Hepatic stellate cell (primary cell): ENCODE data around the gene SLC20A1.
"Not testable (repeated sequence)": the region's sequence is repeated elsewhere in the genome, so short reads cannot be mapped to it uniquely, and the experiment has no call there.

Source experiments
- DNase-seq: peaks from one replicate; pipeline ENCODE4 v3.0.0; 2011; ENCODE audit warnings: low spot score

Gene SLC20A1

DNA sequence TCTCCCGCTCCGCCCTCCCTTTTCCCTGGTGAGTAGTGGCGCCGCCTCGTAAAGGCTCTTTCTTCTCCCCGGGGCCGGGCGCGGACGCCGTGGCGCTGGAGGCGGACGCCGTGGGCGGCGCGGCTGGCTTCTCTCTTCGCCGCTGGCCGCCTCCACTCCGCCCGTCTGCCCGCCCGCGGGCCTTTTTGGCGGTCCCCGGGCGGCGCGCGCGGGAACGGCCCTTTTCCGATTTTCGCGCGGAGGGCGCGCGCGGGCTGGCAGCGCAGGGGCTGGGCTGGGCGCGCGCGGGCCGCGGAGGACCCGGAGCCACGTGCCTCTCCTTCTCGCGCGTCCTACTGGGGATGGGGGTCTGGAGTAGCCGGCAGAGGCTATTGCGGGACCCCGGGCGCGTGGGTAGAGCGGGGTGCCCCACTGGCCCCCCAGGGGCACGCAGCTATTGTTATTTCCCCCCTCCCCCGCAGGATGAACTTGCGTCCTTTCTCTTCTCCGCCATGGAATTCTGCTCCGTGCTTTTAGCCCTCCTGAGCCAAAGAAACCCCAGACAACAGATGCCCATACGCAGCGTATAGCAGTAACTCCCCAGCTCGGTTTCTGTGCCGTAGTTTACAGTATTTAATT, 472 bp downstream of the SLC20A1 start:
- peak; percentile 34 for DNase-seq

DNA sequence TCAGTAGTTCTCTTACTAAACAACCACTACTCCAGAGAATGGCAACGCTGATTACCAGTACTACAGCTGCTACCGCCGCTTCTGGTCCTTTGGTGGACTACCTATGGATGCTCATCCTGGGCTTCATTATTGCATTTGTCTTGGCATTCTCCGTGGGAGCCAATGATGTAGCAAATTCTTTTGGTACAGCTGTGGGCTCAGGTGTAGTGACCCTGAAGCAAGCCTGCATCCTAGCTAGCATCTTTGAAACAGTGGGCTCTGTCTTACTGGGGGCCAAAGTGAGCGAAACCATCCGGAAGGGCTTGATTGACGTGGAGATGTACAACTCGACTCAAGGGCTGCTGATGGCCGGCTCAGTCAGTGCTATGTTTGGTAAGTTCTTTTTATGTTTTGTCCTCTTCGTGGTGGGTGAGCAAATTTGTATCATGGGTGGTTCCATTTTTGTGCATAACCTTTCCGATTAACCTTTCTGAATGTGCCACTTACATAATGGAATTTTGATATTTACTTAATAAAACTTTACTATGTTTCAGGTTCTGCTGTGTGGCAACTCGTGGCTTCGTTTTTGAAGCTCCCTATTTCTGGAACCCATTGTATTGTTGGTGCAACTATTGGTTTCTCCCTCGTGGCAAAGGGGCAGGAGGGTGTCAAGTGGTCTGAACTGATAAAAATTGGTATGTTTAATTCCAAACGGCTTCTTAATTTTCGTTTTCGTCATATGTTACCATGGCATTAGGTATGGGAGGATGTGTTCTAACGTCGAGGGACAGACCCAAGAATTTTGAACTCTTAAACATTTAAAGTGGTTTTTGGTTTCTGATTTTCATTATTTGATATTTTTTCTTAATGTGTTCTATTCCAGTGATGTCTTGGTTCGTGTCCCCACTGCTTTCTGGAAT, 1.3 kb downstream of the SLC20A1 start:
- no peak for DNase-seq

DNA sequence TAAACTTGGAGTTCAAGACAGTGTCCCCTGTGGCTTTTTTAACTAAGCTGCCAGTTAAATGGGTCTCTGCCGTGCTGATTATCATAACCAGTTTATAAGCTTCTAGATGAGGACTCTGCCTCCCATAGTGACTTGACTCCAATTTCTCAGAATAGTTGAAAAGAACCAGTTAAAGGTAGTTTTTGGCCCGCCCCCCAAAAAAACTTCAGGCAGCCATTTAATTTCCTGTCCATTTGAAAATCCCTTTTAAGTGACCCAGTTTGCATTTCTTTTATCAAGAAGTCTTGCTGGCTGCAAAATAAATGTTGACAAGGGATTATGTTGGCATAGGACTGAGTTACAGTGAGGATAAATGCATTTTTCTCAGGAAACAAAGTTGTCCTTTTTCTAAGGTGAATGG, 2.3 kb downstream of the SLC20A1 start:
- no peak for DNase-seq

DNA sequence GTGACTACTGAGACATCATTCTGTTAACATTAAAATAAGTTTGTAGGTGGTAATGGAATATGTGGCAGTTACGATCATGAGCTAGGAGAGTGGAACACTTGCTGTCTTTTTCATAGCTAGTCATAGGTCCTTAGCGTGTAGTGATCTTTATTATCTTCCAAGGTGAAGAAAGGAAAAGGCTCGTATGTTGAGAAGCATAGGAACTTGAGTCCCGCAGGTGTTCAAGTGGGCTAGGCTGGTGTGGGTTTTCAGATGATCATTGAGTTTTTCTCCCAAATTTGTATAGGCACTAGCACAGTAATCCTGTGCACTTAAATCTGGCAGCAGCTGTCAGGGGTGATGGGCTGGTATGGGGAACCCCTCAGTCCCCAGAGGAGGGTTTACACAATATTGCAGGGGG, 10.9 kb downstream of the SLC20A1 start:
- no peak for DNase-seq

DNA sequence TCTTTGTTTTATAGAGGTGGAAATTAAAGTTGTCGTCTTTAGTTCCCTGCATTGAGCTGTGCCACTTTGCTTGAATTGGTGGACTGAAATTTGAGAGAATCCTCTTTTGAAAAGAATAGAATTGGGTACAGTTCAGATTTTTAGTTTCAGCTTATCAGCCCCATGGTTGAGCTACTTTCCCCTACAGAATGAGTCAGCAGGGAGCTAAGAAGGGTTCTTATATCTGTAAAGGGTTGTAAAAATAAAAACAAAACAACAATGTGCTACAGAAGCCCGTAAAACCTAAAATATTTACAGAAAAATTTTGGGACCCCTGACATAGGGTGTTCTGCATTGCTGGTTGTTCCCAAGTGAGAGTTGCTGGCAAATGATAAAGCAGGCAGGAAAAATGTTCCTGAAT, 12.6 kb downstream of the SLC20A1 start:
- no peak for DNase-seq

DNA sequence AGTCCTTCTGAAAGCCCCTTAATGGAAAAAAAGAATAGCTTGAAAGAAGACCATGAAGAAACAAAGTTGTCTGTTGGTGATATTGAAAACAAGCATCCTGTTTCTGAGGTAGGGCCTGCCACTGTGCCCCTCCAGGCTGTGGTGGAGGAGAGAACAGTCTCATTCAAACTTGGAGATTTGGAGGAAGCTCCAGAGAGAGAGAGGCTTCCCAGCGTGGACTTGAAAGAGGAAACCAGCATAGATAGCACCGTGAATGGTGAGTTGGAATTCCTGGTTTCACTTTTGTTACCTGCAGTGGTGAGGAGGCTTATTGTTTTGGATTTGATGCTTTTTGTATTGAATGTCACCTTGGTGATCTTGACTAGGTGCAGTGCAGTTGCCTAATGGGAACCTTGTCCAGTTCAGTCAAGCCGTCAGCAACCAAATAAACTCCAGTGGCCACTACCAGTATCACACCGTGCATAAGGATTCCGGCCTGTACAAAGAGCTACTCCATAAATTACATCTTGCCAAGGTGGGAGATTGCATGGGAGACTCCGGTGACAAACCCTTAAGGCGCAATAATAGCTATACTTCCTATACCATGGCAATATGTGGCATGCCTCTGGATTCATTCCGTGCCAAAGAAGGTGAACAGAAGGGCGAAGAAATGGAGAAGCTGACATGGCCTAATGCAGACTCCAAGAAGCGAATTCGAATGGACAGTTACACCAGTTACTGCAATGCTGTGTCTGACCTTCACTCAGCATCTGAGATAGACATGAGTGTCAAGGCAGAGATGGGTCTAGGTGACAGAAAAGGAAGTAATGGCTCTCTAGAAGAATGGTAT, 13.3 kb downstream of the SLC20A1 start:
- no peak for DNase-seq

DNA sequence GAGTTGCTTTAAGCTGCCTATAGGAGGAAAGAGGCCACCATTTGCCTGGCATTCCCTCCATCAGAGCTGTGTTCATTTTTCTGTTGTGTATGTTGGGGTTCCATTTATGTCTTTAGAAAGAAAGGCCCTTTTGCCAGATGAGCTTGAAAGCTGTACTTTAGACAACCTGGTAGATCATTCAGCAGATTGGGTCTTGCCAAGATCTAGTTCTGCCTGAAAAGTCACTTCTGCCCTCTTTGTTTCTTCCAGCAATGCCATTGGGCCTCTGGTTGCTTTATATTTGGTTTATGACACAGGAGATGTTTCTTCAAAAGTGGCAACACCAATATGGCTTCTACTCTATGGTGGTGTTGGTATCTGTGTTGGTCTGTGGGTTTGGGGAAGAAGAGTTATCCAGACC, 14.4 kb downstream of the SLC20A1 start:
- DNase-seq = no peak

DNA sequence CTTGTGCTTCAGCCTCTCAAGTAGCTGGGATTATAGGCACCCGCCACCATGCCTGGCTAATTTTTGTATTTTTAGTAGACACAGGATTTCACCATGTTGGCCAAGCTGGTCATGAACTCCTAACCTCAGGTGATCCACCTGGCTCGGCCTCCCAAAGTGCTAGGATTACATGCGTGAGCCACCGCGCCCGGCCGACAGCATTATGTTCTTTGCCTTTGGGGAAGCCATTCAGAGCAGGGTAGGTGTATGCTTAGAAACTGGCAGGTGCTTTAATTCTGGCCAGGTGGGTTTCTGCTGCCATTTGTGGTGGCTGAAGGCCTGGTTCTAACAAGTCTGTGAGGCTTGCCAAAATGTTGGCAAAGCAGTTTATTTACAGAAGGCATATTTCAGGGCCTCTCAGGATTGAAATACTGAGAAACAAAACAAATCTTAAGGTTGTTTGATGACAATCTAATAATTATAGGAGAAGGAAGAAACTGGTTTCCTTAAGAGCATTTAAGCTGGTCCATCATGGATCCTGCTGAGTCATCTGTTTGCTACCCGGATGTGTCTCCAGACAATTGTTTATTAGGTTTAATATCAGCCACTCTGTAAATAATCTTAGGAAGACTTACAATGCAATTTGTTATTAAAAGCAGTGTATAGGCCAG, 16.0 kb downstream of the SLC20A1 start:
- no peak for DNase-seq

DNA sequence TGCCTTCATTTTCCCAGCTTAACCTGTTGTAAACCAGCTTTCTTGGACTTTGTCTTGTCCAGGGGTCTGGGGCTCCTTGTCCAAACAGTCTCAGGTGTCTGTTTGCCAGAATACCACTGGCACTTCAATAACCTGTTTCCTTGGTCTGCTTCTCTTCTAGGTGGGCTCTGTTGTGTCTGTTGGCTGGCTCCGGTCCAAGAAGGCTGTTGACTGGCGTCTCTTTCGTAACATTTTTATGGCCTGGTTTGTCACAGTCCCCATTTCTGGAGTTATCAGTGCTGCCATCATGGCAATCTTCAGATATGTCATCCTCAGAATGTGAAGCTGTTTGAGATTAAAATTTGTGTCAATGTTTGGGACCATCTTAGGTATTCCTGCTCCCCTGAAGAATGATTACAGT, 17.0 kb downstream of the SLC20A1 start:
- DNase-seq = no peak

DNA sequence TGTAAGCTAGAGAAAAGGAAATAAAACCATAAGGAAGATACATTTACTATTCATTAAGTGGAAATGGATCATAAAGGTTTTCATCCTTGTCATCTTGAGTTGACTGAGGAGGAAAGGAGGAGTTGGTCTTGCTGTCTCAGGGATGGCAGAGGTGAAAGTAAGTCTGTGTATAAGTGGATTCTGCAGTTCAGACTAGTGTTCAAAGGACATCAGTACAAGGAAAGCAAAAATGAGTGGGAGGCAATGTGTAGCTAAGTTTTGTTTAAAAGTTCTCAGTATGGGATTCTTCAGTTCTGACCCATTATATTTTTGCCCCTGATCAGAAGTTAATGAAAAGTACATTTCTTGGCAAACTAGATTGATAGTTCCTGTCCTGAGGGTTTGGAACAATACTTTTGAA, 18.9 kb downstream of the SLC20A1 start:
- no peak for DNase-seq

DNA sequence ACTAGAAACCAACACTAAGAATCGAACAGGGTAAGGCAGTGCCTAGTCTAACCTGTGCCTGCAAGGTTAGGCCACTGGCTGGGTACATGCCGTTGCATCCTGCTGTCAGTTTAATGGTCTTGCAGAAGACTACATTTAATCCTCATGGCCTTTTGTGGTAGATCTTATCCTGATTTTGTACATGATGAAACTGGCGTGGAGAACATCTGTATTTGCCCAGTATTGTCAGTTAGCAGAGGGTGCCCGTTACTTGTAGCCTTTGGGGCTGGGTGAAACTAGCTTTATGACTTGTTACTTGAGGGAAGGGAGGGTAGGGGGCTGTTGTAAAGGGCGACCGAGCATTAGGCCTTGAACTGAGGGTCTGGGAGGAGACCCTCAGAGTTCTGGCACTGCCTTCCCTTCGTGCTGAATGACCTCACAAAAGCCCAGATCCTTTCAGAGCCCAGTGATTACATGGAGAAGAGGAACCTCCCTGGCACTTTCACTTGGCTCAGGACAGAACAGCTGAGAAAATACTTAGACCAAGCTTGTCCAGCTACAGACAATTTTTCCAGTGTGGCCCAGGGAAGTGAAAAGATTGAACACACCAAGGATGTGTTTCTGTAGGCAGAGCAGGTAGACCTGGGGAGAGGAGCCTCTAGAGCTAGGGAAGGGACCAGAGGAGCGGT, 19.5 kb downstream of the SLC20A1 start:
- no peak for DNase-seq

DNA sequence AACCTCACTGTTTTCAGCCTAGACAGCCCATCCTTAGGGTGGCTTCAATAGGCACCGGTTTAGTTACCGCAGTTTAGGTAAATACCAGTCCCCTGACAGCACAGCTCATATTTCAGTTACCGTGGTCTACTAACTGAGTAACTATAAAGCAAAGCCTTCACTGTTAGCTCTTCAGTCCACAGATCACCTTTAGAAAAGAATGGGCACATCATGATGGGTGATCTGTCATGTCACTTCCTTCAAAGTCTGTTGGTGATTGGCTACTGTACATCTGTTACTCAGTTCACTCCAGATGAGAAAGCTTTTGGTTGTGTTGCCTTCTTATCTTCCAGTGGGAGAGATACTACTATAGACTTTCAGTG, 21.0 kb downstream of the SLC20A1 start:
- no peak for DNase-seq

DNA sequence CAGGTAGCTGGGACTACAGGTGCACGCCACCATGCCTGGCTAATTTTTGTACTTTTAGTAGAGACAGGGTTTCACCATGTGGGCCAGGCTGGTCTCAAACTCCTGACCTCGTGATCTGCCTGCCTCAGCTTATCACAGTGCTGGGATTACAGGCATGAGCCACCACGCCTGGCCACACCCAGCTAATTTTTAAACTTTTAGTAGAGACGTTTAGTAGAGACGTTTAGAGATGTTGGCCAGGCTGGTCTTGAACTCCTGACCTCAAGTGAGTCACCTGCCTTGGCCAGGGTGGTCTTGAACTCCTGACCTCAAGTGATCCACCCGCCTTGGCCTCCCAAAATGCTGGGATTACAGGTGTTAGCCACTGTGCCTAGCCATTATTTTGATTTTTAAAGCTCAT, 21.8 kb downstream of the SLC20A1 start:
- DNase-seq = not testable (repeated sequence)

DNA sequence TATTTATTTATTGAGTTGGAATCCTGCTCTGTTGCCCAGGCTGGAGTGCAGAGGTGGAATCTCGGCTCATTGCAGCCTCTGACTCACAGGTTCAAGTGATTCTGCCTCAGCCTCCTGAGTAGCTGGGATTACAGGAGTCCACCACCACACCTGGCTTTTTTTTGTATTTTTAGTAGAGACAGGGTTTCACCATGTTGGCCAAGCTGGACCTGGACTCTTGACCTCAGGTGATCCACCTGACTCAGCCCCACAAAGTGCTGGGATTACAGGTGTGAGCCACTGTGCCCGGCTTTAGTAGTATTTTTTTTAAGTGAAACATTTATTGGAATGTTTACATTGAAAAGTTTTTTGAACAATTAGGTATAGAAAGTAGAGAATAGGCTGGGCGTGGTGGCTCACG, 23.9 kb downstream of the SLC20A1 start:
- DNase-seq = no peak

DNA sequence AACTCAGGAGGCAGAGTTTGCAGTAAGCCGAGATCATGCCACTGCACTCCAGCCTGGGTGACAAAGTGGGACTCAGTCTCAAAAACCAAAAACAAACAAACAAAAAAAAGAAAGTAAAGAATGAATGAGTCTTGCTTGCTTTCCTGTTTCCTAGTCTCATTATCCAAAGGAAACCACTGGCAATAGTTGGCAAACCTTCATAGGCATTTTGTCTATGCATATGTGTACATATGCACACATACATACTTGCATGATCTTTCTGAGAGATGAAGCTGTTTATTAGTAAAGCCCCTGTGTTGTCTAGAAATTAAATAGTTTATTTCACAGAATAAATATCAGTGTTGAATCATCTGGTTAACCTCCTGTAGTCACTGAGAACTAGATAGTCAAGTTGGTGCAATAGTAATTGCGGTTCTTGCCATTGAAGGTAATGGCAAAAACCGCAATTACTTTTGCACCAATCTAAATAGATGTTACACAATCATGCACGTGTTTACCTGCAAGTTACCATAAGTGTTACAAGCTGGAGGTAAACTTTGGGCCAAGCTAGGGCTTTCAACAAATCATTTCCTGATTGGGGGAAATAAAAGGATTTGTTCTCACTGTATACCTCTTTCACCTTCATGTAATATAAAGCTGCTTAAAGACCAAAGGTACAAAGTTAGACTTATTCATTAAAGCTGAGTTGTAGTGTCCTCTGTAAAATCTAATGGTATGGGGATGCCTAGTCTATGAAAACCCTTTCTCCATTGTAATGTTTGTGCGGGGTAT, 24.7 kb downstream of the SLC20A1 start:
- no peak for DNase-seq

DNA sequence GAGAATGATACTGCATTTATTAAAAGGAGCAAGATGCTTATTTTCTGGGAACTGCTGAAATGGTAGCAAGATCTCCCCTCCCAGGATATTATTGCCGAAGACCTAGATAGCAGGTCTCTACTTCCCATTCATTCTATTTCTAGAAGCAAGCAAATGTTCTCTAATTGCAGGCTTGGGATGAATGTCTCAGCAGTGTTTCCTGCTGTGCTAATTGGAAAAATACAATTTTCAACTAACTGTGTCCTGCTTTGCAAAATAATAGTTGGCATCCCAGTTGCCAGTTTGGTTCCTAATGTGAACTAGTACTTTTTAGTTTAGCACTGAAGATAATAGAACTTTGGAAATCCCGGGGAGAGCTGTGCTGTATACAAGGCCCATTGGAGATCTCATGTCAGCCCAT, 26.1 kb downstream of the SLC20A1 start:
- DNase-seq = no peak

DNA sequence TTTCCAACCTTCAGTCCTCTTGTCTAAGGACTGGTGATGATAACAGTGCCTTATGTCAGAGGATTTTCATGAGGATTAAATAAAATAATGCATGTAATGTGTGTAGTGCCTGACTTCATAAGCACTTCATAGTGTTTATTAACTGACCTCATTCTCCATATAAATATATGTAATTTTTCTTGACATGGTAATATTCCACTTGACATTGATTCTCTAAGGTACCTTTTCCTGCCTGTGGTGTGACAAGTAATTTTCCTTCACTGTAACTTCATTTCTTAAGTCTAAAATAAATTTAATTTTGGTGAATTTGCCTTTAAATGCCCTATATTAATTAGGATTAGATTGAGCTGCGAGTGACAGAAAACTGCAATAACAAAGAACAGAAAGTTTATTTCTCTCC, 27.3 kb downstream of the SLC20A1 start:
- no peak for DNase-seq

DNA sequence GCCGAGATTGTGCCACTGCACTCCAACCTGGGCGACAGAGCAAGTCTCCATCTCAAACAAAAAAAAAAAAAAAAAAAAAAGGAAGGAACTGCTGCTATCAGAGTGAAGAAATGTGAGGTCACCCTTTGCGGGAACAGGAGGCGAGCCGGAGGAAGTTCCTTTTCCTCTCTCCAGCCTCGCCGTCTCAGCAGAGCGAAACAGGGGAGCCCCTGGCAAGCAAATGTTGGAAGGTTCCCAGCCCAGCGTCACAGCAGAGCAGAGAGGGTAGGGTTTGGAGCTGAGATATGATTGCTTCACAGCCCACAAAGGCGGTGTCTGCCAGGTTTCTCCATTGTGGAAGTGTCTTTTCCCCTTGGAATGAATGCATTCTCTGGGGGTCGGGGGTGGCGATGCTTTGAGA, 28.5 kb downstream of the SLC20A1 start:
- DNase-seq = no peak

DNA sequence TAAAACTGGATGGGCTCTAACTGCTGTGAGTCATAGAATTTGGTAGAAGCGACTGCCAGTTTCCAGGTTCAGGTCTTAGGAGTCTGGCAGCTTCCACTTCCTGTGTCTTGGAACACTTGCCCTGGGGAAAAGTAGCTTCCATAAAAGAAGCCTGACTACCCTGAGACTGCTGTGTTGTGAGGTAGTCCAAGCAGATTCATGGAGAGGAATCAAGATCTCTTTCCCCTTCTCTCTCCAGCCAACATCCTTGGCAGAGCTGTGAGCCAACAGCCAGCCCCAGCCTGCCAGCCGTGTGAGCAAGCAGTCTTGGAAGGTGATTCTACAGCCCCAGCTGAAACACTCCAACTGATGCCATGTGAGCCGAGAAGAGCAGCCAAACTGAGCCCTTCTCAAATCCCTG, 33.7 kb downstream of the SLC20A1 start:
- no peak for DNase-seq

DNA sequence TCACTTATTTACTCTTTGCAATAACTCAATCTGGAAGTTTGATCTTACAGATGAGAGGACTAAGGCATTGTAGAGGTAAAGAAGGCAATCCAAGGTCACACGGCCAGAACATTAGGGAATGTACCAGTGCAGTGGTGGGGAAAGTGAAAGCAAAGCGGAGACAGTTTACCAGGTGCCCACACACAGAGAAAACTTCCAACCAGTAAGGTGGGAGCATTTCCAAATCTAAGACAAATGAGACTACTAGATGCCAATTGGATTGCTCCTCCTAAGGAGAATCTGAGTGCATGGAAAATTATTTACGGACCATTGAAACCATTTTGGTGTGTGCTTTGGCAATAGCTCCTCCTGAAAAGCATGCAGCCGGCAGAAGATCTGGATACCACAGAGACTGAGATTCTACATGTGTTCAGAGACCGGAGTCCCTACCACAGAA, 34.9 kb downstream of the SLC20A1 start:
- DNase-seq = no peak

DNA sequence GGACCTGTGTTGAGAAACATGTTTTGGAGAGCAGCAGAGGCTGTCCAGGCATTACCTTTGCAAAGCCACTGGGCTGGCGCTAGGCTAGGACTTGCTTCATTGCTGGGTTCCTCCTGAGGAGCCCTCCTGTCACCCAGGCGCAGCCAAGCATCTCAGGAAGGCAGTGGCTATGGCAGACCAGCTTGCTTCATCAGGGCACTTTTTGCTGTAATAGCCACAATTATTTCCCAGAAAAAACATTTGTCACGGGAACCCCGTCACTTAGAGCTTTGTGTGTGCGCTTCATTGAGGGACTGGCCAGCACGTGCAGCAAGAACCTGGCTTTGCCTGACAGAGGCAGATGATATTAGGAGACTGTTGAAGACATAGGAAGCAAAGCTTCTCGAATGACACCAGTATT, 36.4 kb downstream of the SLC20A1 start:
- no peak for DNase-seq
